NB4 (cell line): ENCODE measurements around the gene FGFBP2.

Experiments used
- DNase-seq: peaks from one replicate; pipeline ENCODE4 v3.0.0; 2010; ENCODE audit warnings: low read depth
- H3K4me3 ChIP-seq: one replicate; pipeline ENCODE4 v1.5.1; 2011; ENCODE audit warnings: mild to moderate bottlenecking, low read depth, low read length, moderate library complexity
- CTCF ChIP-seq: IDR thresholded peaks from one replicate; pipeline ENCODE4 v1.5.1; 2012; ENCODE audit warnings: low read depth, low read length
- MAX ChIP-seq: IDR thresholded peaks from 2 replicates; pipeline ENCODE4 v1.6.1; 2011; ENCODE audit warnings: low read depth, low read length
- MYC ChIP-seq: IDR thresholded peaks from 2 replicates; pipeline ENCODE4 v1.6.1; 2011; ENCODE audit warnings: low read depth, low read length
- POLR2A ChIP-seq: IDR thresholded peaks from 2 replicates; pipeline ENCODE4 v1.6.1; 2011; ENCODE audit warnings: mild to moderate bottlenecking; ENCODE audit not compliant: insufficient read length; ENCODE audit errors: extremely low read depth

The FGFBP2 gene

GRCh38 chr4:15976456-15977447 lies 13.8 kb upstream of the FGFBP2 start:
- DNase-seq: no peak
- H3K4me3 ChIP-seq: no peak overlapping the region
- TF ChIP-seq POLR2A (no peak), MYC (no peak), CTCF (no peak), MAX (no peak)

GRCh38 chr4:15971068-15971801 lies 8.3 kb upstream of the FGFBP2 start:
- no peak overlapping the region for H3K4me3 ChIP-seq
- no peak for TF ChIP-seq POLR2A
- TF ChIP-seq MYC: no peak
- no peak for TF ChIP-seq CTCF
- no peak for TF ChIP-seq MAX
- no peak for DNase-seq

GRCh38 chr4:15968551-15969300 lies 5.8 kb upstream of the FGFBP2 start:
- DNase-seq: no peak
- no peak for TF ChIP-seq POLR2A
- TF ChIP-seq MYC: no peak
- no peak for TF ChIP-seq CTCF
- no peak for TF ChIP-seq MAX
- no peak overlapping the region for H3K4me3 ChIP-seq

- TF ChIP-seq MAX (no peak), MYC (no peak), POLR2A (no peak)
- no peak overlapping the region for H3K4me3 ChIP-seq
- no peak for DNase-seq
Observed at GRCh38 chr4:15965325-15965724, 2.4 kb upstream of the FGFBP2 start.

- H3K4me3 ChIP-seq: no peak overlapping the region
- TF ChIP-seq CTCF (peak; percentile 24), POLR2A (no peak)
- no peak for DNase-seq
Observed at GRCh38 chr4:15964159-15964558, 1.2 kb upstream of the FGFBP2 start.

GRCh38 chr4:15963576-15963975 lies 601 bp upstream of the FGFBP2 start:
- peak; percentile 22 for DNase-seq
- no peak overlapping the region for H3K4me3 ChIP-seq
- TF ChIP-seq MYC (no peak), POLR2A (no peak), CTCF (no peak), MAX (no peak)
